GM12872 (cell line): ENCODE measurements around the gene ADAM12.

Experiments used
- TF ChIP-seq, protein P1 (sequence below): IDR thresholded peaks from 3 replicates; pipeline ENCODE4 v1.5.1; 2011; ENCODE audit warnings: low read depth, mild to moderate bottlenecking, low read length, moderate library complexity; ENCODE audit not compliant: insufficient read depth

Gene ADAM12, protein sequence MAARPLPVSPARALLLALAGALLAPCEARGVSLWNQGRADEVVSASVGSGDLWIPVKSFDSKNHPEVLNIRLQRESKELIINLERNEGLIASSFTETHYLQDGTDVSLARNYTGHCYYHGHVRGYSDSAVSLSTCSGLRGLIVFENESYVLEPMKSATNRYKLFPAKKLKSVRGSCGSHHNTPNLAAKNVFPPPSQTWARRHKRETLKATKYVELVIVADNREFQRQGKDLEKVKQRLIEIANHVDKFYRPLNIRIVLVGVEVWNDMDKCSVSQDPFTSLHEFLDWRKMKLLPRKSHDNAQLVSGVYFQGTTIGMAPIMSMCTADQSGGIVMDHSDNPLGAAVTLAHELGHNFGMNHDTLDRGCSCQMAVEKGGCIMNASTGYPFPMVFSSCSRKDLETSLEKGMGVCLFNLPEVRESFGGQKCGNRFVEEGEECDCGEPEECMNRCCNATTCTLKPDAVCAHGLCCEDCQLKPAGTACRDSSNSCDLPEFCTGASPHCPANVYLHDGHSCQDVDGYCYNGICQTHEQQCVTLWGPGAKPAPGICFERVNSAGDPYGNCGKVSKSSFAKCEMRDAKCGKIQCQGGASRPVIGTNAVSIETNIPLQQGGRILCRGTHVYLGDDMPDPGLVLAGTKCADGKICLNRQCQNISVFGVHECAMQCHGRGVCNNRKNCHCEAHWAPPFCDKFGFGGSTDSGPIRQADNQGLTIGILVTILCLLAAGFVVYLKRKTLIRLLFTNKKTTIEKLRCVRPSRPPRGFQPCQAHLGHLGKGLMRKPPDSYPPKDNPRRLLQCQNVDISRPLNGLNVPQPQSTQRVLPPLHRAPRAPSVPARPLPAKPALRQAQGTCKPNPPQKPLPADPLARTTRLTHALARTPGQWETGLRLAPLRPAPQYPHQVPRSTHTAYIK

DNA sequence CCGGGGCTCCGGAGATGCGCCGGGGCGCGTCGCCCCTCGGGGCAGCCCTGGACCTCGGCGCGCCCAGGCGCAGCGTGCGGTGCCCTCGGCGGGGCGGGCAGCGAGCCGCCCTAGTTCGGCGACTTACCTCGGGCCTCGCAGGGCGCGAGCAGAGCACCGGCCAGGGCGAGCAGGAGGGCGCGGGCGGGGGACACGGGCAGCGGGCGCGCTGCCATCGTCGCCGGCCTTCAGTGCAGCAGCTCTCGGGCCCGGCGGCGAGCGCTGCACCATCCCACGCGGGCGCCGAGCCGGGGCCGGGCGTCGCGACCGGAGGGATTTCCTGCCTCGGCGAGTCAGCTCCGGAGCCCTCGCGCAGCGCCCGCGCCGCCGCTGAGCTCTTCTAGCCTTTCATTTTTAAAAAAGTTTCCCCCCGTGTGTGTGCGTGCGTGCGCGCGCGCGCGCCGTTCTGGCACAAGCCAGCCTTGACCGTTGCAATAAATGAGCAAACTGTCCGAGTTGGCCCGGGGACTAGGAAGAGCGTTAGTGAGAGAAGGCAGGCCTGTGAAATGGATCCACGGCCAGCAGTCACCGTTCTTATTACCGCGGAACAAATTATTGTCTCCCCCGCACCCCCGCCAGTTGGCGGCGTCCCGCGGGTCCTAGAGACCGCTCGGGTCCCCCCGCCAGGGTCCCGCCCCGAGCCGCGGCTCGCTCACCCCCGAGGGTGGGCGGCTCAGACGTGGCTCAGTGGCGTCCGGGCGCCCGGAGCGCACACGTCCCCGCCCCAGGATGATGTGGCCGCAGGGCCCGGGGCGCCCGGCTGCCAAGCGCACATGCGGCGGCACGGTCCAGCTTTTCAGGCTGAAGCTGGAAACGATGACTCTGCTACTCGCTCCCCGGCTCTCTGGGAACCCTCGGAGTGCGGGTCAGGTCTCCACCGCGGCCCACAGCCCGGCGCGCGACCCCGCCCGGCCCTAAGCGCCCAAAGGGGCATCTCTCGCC is at the start of gene ADAM12:
TSS of gene ADAM12 (minus strand) at position 547 of the 981 bp plus-strand sequence. CDS start at position 215, 332 bp downstream.
- TF ChIP-seq, protein P1, sequence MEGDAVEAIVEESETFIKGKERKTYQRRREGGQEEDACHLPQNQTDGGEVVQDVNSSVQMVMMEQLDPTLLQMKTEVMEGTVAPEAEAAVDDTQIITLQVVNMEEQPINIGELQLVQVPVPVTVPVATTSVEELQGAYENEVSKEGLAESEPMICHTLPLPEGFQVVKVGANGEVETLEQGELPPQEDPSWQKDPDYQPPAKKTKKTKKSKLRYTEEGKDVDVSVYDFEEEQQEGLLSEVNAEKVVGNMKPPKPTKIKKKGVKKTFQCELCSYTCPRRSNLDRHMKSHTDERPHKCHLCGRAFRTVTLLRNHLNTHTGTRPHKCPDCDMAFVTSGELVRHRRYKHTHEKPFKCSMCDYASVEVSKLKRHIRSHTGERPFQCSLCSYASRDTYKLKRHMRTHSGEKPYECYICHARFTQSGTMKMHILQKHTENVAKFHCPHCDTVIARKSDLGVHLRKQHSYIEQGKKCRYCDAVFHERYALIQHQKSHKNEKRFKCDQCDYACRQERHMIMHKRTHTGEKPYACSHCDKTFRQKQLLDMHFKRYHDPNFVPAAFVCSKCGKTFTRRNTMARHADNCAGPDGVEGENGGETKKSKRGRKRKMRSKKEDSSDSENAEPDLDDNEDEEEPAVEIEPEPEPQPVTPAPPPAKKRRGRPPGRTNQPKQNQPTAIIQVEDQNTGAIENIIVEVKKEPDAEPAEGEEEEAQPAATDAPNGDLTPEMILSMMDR = no peak

DNA sequence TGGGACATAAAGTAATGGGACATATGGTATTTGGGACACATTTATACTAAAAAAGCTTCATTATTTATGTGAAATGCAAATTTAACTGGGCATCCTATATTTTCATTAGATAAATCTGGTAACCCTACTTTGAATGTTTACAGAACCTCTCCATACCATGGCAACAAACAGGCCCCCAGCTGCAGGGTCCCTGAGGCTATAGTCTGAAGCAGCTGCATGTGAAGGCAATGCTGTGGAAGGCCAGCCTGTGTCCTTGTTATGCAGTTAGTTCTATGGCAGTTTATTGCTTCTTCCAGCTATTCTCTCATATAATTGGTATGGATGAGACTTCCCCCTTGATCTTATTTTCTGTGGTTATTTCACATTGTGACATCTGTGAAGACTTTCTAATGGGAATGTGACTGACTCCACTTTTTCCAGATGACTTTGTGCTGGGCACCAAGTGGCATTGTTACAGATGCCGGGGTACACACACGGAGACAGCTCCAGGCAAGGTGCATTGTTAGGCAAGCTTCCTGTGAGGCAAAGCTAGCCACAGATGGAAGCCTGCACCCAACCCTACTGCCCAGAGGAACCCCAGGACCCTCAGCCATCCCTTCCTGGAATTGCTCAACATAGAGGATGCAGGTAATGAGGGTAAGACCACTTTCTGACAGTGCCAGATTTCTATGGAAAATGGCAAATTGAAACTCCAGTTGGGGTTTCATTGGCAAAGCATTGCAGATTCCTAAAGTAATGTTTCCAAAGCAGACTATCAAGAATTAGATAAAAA is 49.5 kb upstream of the ADAM12 start:
- TF ChIP-seq, protein P1 = no peak

DNA sequence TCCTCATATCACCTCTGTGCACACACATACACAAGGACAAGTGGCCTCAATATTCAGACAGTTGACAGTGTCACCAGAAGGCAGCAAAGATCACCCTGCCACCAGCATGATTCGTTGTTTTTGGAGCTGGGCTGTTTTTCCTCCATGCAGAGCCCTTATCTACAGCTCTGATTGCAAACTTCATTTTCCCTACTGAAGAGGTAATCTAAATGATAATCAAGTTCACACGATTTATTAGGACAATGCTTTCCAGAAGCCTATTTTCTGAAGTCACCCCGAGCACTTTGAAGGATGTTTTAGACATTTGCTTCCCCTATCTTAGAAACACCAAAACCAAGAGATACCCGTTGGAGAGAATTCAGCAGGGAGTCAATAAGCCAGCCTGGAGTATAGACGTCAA is 46.0 kb upstream of the ADAM12 start:
- TF ChIP-seq, protein P1 = no peak

DNA sequence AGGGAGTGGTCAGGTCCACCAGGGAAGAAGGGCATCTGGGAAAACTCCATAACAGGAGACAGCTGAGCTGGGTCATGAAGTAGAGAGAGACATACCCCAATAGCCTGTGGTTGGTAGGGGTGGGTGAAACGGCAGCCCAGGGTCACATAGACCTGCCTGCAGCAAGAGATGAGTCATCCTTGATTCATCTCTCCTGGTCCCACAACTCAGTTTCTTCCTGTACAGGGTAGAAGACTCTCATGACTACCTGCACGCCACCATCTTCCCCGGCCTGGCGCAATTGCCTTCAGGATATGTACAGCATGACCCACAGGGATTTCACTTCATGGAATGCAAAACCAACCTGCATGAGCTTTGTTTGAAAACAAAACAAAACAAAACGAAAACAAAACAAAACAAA is 45.1 kb upstream of the ADAM12 start:
- TF ChIP-seq, protein P1 = no peak

DNA sequence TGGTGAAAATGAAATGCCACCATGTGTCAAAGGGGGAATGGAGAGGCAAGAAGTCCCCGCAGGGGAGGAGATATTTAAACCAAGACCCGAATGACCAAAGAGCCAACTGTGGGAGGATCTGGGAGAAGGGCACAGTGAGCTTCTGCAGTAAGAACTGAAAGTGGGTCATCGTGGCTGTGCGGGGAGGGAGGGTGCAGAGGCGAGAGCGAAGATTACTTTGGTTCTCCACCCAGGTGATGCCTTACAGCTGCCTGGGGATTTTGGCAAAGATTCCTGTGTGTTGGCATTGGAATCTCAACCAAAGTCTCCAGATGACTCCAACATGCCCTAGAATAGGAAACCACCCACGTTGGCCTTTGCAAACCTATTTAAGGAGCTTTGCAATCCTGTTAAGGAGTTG is 44.2 kb upstream of the ADAM12 start:
- TF ChIP-seq, protein P1 = no peak

DNA sequence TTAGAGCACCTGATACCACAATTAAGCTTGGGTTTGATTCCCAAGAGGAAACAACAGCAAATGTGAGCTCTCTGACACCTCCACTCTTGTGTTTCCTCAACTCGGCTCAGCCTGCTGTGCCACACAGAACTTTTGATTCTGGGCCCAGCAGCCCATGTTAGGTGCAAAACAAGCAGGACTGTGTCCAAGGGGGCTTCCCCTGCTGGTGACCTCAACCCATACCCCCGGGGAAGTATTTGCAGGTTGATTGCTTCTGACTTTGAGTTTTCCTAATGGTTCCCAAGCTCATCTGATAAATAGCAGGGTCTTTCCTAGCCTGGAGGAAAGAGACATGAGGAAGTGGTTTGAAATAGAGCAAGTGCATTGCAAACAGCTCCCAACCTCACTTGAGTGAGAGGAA is 43.5 kb upstream of the ADAM12 start:
- TF ChIP-seq, protein P1 = no peak
